IPS DF 4.7 (cell line): ENCODE data around the gene ARHGEF16.

ENCODE experiments used
- DNase-seq: peaks from one replicate; pipeline ENCODE4 v3.0.0-alpha.2; 2013; ENCODE audit warnings: low spot score; ENCODE audit errors: extremely low read depth

Gene ARHGEF16

GRCh38 chr1:3422638-3423037 is 31.8 kb upstream of the ARHGEF16 start:
- DNase-seq, result no peak

GRCh38 chr1:3423245-3423829 is 31.1 kb upstream of the ARHGEF16 start:
- no peak for DNase-seq

- DNase-seq, result no peak
Observed at GRCh38 chr1:3423896-3424611, 30.4 kb upstream of the ARHGEF16 start.

- DNase-seq, result no peak
Observed at GRCh38 chr1:3425486-3426215, 28.8 kb upstream of the ARHGEF16 start.

- DNase-seq, result no peak
Observed at GRCh38 chr1:3426956-3427535, 27.4 kb upstream of the ARHGEF16 start.

- DNase-seq, result no peak
Observed at GRCh38 chr1:3427711-3428704, 26.5 kb upstream of the ARHGEF16 start.

- DNase-seq, result no peak
Observed at GRCh38 chr1:3428899-3429298, 25.6 kb upstream of the ARHGEF16 start.

- no peak for DNase-seq
Observed at GRCh38 chr1:3429320-3429719, 25.1 kb upstream of the ARHGEF16 start.

- no peak for DNase-seq
Observed at GRCh38 chr1:3429766-3430165, 24.7 kb upstream of the ARHGEF16 start.

- DNase-seq, result no peak
Observed at GRCh38 chr1:3430406-3430805, 24.1 kb upstream of the ARHGEF16 start.

GRCh38 chr1:3430820-3431219 is 23.6 kb upstream of the ARHGEF16 start:
- no peak for DNase-seq

- DNase-seq, result no peak
Observed at GRCh38 chr1:3431266-3431665, 23.2 kb upstream of the ARHGEF16 start.

GRCh38 chr1:3431686-3432085 is 22.8 kb upstream of the ARHGEF16 start:
- no peak for DNase-seq

GRCh38 chr1:3432306-3432705 is 22.2 kb upstream of the ARHGEF16 start:
- DNase-seq, result no peak

- DNase-seq, result no peak
Observed at GRCh38 chr1:3433076-3433475, 21.4 kb upstream of the ARHGEF16 start.

- no peak for DNase-seq
Observed at GRCh38 chr1:3433596-3434320, 20.7 kb upstream of the ARHGEF16 start.

GRCh38 chr1:3434406-3435110 is 19.9 kb upstream of the ARHGEF16 start:
- DNase-seq, result no peak

- DNase-seq, result no peak
Observed at GRCh38 chr1:3435666-3436065, 18.8 kb upstream of the ARHGEF16 start.

GRCh38 chr1:3436451-3436850 is 18.0 kb upstream of the ARHGEF16 start:
- DNase-seq, result no peak

- no peak for DNase-seq
Observed at GRCh38 chr1:3436901-3437300, 17.6 kb upstream of the ARHGEF16 start.
